HL-60/S4 (cell line): Measurements from ENCODE around the gene NSD2.
"Not testable (repeated sequence)": the region's sequence is repeated elsewhere in the genome, so short reads cannot be mapped to it uniquely, and the experiment has no call there.

Experiments
- in situ Hi-C: fragments of 300-500 bp; cut with MboI; formaldehyde crosslinking; loops from 2 replicates; pipeline ENCODE4 v1.14.3; 2022; ENCODE audit warnings: low sequenced_read_pairs

Gene NSD2

GRCh38 chr4:2031161-2031560 lies 160.0 kb downstream of the NSD2 start:
- in situ Hi-C loops, result not testable (repeated sequence)
